SK-N-SH (cell line): ENCODE data around the gene CDK9. TPM values are rescaled to one million over a fixed set of nuclear protein-coding genes. Genes with fewer than 3 reads are reported as not detected.
"Not testable (repeated sequence)": the region's sequence is repeated elsewhere in the genome, so short reads cannot be mapped to it uniquely, and the experiment has no call there.

Experiments used
- CTCF ChIA-PET: fragments of 300-600, 350-600 bp; formaldehyde crosslinking; extraction: SDS; loops from one replicate; lab custom pipeline; 2021; lab: Yijun Ruan, JAX
- POLR2A ChIA-PET: fragments of 350-600 bp; sonication (Branson Sonifier 250); formaldehyde crosslinking; extraction: SDS; loops from one replicate; lab custom pipeline; 2020; ENCODE audit warnings: antibody characterized with exemption, inconsistent platforms; lab: Yijun Ruan, JAX
- DNase-seq: peaks from one replicate; pipeline ENCODE4 v3.0.0; 2012
- H2AFZ ChIP-seq: fragments of 200-600 bp; sonication (generic); 2 replicates; pipeline ENCODE4 v1.8.1; 2016; ENCODE audit warnings: antibody characterized with exemption, mild to moderate bottlenecking, low read depth
- H3F3A ChIP-seq: fragments of 200-600 bp; sonication (generic); replicated peaks from 2 replicates; pipeline ENCODE3; 2016; ENCODE audit warnings: antibody characterized with exemption, mild to moderate bottlenecking; ENCODE audit not compliant: insufficient read depth
- H3K27ac ChIP-seq, 2 experiments: fragments of 200-500 bp in 1 of 2; fragments of 200-600 bp in 1 of 2; sonication (Bioruptor generic) in 1 of 2; sonication (generic), shearing (Covaris generic) in 1 of 2; 2 replicates each; pipeline versions ENCODE4 v1.5.1 to v1.6.1; 2014 to 2016; ENCODE audit warnings: low read depth in 2 of 2, inconsistent platforms in 1 of 2, low read length in 1 of 2, mild to moderate bottlenecking in 1 of 2, mixed read lengths in 1 of 2
- H3K27me3 ChIP-seq: fragments of 200-600 bp; sonication (generic), shearing (Covaris generic); 2 replicates; pipeline ENCODE4 v1.6.1; 2016; ENCODE audit warnings: mixed run types; ENCODE audit not compliant: insufficient read depth
- H3K36me3 ChIP-seq, 2 experiments: fragments of 200-500 bp in 1 of 2; fragments of 200-600 bp in 1 of 2; sonication (Bioruptor generic) in 1 of 2; sonication (generic) in 1 of 2; replicated peaks in 1 of 2; 2 replicates each; pipeline versions ENCODE3 to v1.5.1; 2014 to 2016; ENCODE audit warnings: low read length in 1 of 2, mild to moderate bottlenecking in 1 of 2; ENCODE audit not compliant: insufficient read depth in 2 of 2, control insufficient read depth in 1 of 2
- H3K4me1 ChIP-seq, 2 experiments: fragments of 200-500 bp in 1 of 2; fragments of 200-600 bp in 1 of 2; sonication (Bioruptor generic) in 1 of 2; sonication (generic), shearing (Covaris generic) in 1 of 2; 2 replicates each; pipeline versions ENCODE4 v1.5.1 to v1.6.1; 2014 to 2016; ENCODE audit warnings: low read depth in 1 of 2, low read length in 1 of 2, mixed run types in 1 of 2; ENCODE audit not compliant: insufficient read depth in 2 of 2, control insufficient read depth in 1 of 2
- H3K4me2 ChIP-seq: fragments of 200-600 bp; sonication (generic), shearing (Covaris generic); 2 replicates; pipeline ENCODE4 v1.6.1; 2017; ENCODE audit warnings: mixed run types
- H3K4me3 ChIP-seq, 2 experiments: fragments of 200-500 bp in 1 of 2; fragments of 200-600 bp in 1 of 2; sonication (Bioruptor generic) in 1 of 2; sonication (generic), shearing (Covaris generic) in 1 of 2; 2 replicates each; pipeline versions ENCODE4 v1.5.1 to v1.8.1; 2014 to 2016; ENCODE audit warnings: low read depth in 2 of 2, inconsistent platforms in 1 of 2, low read length in 1 of 2, mild to moderate bottlenecking in 1 of 2, mixed read lengths in 1 of 2, moderate library complexity in 1 of 2
- H3K79me2 ChIP-seq: fragments of 200-600 bp; sonication (generic); 2 replicates; pipeline ENCODE4 v1.8.1; 2017; ENCODE audit warnings: mild to moderate bottlenecking; ENCODE audit not compliant: insufficient read depth
- H3K9ac ChIP-seq: fragments of 200-600 bp; sonication (generic); 2 replicates; pipeline ENCODE4 v1.6.1; 2017; ENCODE audit warnings: mixed run types
- H3K9me2 ChIP-seq: fragments of 200-600 bp; sonication (generic); 2 replicates; pipeline ENCODE4 v1.6.1; 2017; ENCODE audit warnings: mixed run types
- H3K9me3 ChIP-seq: fragments of 200-600 bp; sonication (generic); 2 replicates; pipeline ENCODE4 v1.6.1; 2017; ENCODE audit warnings: mixed run types, mild to moderate bottlenecking, moderate library complexity
- H4K20me1 ChIP-seq: fragments of 200-600 bp; sonication (generic); 2 replicates; pipeline ENCODE4 v1.6.1; 2017; ENCODE audit warnings: mild to moderate bottlenecking, mixed run types; ENCODE audit not compliant: insufficient read depth
- CHD2 ChIP-seq: fragments of 150-350 bp; IDR thresholded peaks from 2 replicates; pipeline ENCODE4 v1.6.1; 2018; ENCODE audit warnings: low read length; ENCODE audit not compliant: partially characterized antibody
- EP300 ChIP-seq, 2 experiments: IDR thresholded peaks; 2 replicates each; pipeline versions ENCODE4 v1.4.0 to v1.6.1; 2012; ENCODE audit warnings: borderline replicate concordance in 1 of 2, low read depth in 1 of 2, low read length in 1 of 2
- FOSL2 ChIP-seq: IDR thresholded peaks from 2 replicates; pipeline ENCODE4 v1.4.0; 2012; ENCODE audit warnings: low read depth, mild to moderate bottlenecking, moderate library complexity, borderline replicate concordance
- IRF3 ChIP-seq: fragments of 150-350 bp; IDR thresholded peaks from 2 replicates; pipeline ENCODE4 v1.6.1; 2016; ENCODE audit warnings: mild to moderate bottlenecking, low read depth, low read length
- NFIC ChIP-seq: IDR thresholded peaks from 2 replicates; pipeline ENCODE4 v1.4.0; 2012; ENCODE audit warnings: borderline replicate concordance
- NRF1 ChIP-seq: IDR thresholded peaks from 2 replicates; pipeline ENCODE4 v1.6.1; 2012; ENCODE audit warnings: low read depth, mild to moderate bottlenecking, low read length
- TCF12 ChIP-seq: IDR thresholded peaks from 2 replicates; pipeline ENCODE4 v1.4.0; 2012
- TEAD4 ChIP-seq: IDR thresholded peaks from 2 replicates; pipeline ENCODE4 v1.4.0; 2012; ENCODE audit warnings: mild to moderate bottlenecking, borderline replicate concordance; ENCODE audit not compliant: insufficient read depth
- WGBS: methylation state at CpG from one replicate; pipeline ENCODE4 v1.1.6; 2017; ENCODE audit warnings: low lambda C conversion rate; 5-methylcytosine and 5-hydroxymethylcytosine counted together
- polyA plus RNA-seq, 3 experiments: library from polyadenylated mRNA; depleted of rRNA; stranded (reverse); fragments of >200 nt; gene quantifications; 2 replicates each; pipeline ENCODE4 v1.2.3, GENCODE V29; 2012
- TF ChIP-seq, protein P1 (sequence below): IDR thresholded peaks from 2 replicates; pipeline ENCODE4 v1.6.1; 2012; ENCODE audit warnings: mild to moderate bottlenecking, low read depth, low read length, moderate library complexity
- TF ChIP-seq, protein P2 (sequence below): IDR thresholded peaks from 2 replicates; pipeline ENCODE4 v1.4.0; 2012; ENCODE audit warnings: low read depth, borderline replicate concordance

CDK9 gene
- polyA plus RNA-seq, 1 of the 3 experiments (the other 2 are of a cell fraction) = 82.7 TPM

DNA sequence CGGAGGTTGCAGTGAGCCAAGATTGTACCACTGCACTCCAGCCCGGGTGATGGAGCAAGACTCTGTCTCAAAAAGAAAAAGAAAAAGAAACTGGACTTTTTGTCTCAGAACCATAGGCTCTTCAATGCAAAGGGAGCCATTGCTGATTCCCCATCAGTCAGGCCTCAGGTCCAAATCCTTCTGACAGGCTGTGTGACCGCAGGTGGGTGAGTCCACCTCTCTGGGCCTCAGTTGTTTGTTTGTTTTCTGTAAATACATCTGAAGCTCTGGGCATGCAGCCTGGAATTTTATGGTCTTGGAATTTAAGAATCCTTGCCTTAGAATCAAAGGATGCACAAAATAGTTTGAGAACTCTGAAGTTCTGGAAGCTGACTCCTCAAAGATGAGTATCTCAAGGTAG lies 29.6 kb upstream of the CDK9 start (continued):
- no peak for TF ChIP-seq CHD2
- no peak for TF ChIP-seq EP300 (IDR thresholded peaks at IDR 0.05; ENCODE audit: borderline replicate concordance in 1 of 2, low read depth in 1 of 2, low read length in 1 of 2)
- no peak for TF ChIP-seq TCF12
- TF ChIP-seq, protein P1, sequence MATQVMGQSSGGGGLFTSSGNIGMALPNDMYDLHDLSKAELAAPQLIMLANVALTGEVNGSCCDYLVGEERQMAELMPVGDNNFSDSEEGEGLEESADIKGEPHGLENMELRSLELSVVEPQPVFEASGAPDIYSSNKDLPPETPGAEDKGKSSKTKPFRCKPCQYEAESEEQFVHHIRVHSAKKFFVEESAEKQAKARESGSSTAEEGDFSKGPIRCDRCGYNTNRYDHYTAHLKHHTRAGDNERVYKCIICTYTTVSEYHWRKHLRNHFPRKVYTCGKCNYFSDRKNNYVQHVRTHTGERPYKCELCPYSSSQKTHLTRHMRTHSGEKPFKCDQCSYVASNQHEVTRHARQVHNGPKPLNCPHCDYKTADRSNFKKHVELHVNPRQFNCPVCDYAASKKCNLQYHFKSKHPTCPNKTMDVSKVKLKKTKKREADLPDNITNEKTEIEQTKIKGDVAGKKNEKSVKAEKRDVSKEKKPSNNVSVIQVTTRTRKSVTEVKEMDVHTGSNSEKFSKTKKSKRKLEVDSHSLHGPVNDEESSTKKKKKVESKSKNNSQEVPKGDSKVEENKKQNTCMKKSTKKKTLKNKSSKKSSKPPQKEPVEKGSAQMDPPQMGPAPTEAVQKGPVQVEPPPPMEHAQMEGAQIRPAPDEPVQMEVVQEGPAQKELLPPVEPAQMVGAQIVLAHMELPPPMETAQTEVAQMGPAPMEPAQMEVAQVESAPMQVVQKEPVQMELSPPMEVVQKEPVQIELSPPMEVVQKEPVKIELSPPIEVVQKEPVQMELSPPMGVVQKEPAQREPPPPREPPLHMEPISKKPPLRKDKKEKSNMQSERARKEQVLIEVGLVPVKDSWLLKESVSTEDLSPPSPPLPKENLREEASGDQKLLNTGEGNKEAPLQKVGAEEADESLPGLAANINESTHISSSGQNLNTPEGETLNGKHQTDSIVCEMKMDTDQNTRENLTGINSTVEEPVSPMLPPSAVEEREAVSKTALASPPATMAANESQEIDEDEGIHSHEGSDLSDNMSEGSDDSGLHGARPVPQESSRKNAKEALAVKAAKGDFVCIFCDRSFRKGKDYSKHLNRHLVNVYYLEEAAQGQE = no peak
- no peak for TF ChIP-seq IRF3
- TF ChIP-seq TEAD4 = no peak
- no peak for TF ChIP-seq FOSL2
- TF ChIP-seq NRF1 = no peak
- TF ChIP-seq NFIC = no peak

GRCh38 chr9:127756776-127757175 lies 29.1 kb upstream of the CDK9 start:
- H3K4me1 ChIP-seq = peaks cover 0 to 27% of the 10 kb centered on the region in 2 experiments; a peak in 1 of 4 replicates
- ChIA-PET POLR2A (interaction anchor here (1.5 kb wide), 1 partner anchor 24 kb away, joined by 3 read pairs; no protein-coding TSS in a partner anchor), CTCF (interaction anchor here (1.2 to 3.8 kb wide), 3 partner anchors 22 to 113 kb away, joined by 4 to 23 read pairs (median 9); partner anchors contain the start of genes CDK9 and TOR2A)
- not testable (repeated sequence) for H3K9me2 ChIP-seq, DNase-seq, H3K4me2 ChIP-seq, H3F3A ChIP-seq, H3K79me2 ChIP-seq, H3K9ac ChIP-seq, H3K4me3 ChIP-seq, H3K36me3 ChIP-seq, H4K20me1 ChIP-seq, H3K27ac ChIP-seq, H2AFZ ChIP-seq, H3K9me3 ChIP-seq
- H3K27me3 ChIP-seq = peaks cover 20% of the 10 kb centered on the region
- WGBS = 77% methylated on average over 11 of the region's 11 CpGs

- Histone ChIP-seq H3K27ac (no peak overlapping the region), H3K9ac (no peak overlapping the region), H3K9me2 (no peaks in the 10 kb centered on the region), H3F3A (no peaks in the 10 kb centered on the region), H3K9me3 (no peaks in the 10 kb centered on the region), H3K79me2 (no peaks in the 10 kb centered on the region)
- no peak for DNase-seq
- TF ChIP-seq, protein P2, sequence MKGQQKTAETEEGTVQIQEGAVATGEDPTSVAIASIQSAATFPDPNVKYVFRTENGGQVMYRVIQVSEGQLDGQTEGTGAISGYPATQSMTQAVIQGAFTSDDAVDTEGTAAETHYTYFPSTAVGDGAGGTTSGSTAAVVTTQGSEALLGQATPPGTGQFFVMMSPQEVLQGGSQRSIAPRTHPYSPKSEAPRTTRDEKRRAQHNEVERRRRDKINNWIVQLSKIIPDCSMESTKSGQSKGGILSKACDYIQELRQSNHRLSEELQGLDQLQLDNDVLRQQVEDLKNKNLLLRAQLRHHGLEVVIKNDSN = no peak
- TF ChIP-seq, all 33 proteins: peak for 0
- no peaks in the 10 kb centered on the region for H4K20me1 ChIP-seq
- H3K4me2 ChIP-seq = no peak overlapping the region
- CTCF ChIA-PET = interaction anchor here (1.4 to 1.6 kb wide), 2 partner anchors 24 to 111 kb away, joined by 3 to 5 read pairs; no protein-coding TSS in a partner anchor
- peaks cover 15% of the 10 kb centered on the region for H3K27me3 ChIP-seq
- peaks cover 0 to 17% of the 10 kb centered on the region in 2 experiments; a peak in 1 of 4 replicates for H3K4me1 ChIP-seq
- H2AFZ ChIP-seq = no peak overlapping the region
- POLR2A ChIA-PET = interaction anchor here (1.0 kb wide), 1 partner anchor 12 kb away, joined by 3 read pairs; no protein-coding TSS in a partner anchor
- H3K4me3 ChIP-seq = no peak overlapping the region
- H3K36me3 ChIP-seq = no peaks in the 10 kb centered on the region
- 62% methylated on average over 5 of the region's 5 CpGs for WGBS
Observed at GRCh38 chr9:127758843-127759242, 27.0 kb upstream of the CDK9 start.
